Measurements from ENCODE around the gene TBC1D22A. TPM values are rescaled to one million over a fixed set of nuclear protein-coding genes. Genes with fewer than 3 reads are reported as not detected.
A peak's percentile ranks its signal among the peaks of the same experiment; 100 is the strongest.

Gene TBC1D22A
- total RNA-seq, 1 donor from 2014 or later = 28.9 TPM

GRCh38 chr22:46854125-46854870, 91.8 kb downstream of the TBC1D22A start:
- H3K36me3 Mint-ChIP-seq (ENCODE audit: unreplicated experiment) = peaks cover 13% of the 10 kb centered on the region
- H3K27me3 Mint-ChIP-seq (ENCODE audit: unreplicated experiment) = no peaks in the 10 kb centered on the region
- peaks cover 2% of the 10 kb centered on the region for H3K4me1 Mint-ChIP-seq (ENCODE audit: unreplicated experiment)
- H3K27ac Mint-ChIP-seq (ENCODE audit: unreplicated experiment) = no peak overlapping the region
- H3K4me3 Mint-ChIP-seq (ENCODE audit: unreplicated experiment) = no peak overlapping the region
- TF ChIP-seq CTCF (IDR thresholded peaks at IDR 0.05) = no peak
- H3K9me3 Mint-ChIP-seq (ENCODE audit: unreplicated experiment) = peaks cover 4% of the 10 kb centered on the region
- DNase-seq (ENCODE audit: extremely low spot score, unreplicated experiment) = no peak

- no peak for DNase-seq (ENCODE audit: extremely low spot score, unreplicated experiment)
- Mint-ChIP-seq H3K4me3 (ENCODE audit: unreplicated experiment) (no peak overlapping the region), H3K36me3 (ENCODE audit: unreplicated experiment) (peaks cover 10% of the 10 kb centered on the region), H3K27me3 (ENCODE audit: unreplicated experiment) (no peaks in the 10 kb centered on the region), H3K27ac (ENCODE audit: unreplicated experiment) (no peak overlapping the region), H3K4me1 (ENCODE audit: unreplicated experiment) (peaks cover 2% of the 10 kb centered on the region), H3K9me3 (ENCODE audit: unreplicated experiment) (peaks cover 4% of the 10 kb centered on the region)
- no peak for TF ChIP-seq CTCF (IDR thresholded peaks at IDR 0.05)
Measured at GRCh38 chr22:46855681-46856080, 93.2 kb downstream of the TBC1D22A start.

GRCh38 chr22:46856661-46857060, 94.2 kb downstream of the TBC1D22A start:
- DNase-seq (ENCODE audit: extremely low spot score, unreplicated experiment) = no peak
- Mint-ChIP-seq H3K27ac (ENCODE audit: unreplicated experiment) (no peak overlapping the region), H3K9me3 (ENCODE audit: unreplicated experiment) (peaks cover 4% of the 10 kb centered on the region)

GRCh38 chr22:46857142-46857884, 94.9 kb downstream of the TBC1D22A start:
- H3K27me3 Mint-ChIP-seq (ENCODE audit: unreplicated experiment) = no peaks in the 10 kb centered on the region
- peaks cover 4% of the 10 kb centered on the region for H3K9me3 Mint-ChIP-seq (ENCODE audit: unreplicated experiment)
- peaks cover 2% of the 10 kb centered on the region for H3K4me1 Mint-ChIP-seq (ENCODE audit: unreplicated experiment)
- TF ChIP-seq CTCF (IDR thresholded peaks at IDR 0.05) = no peak
- H3K4me3 Mint-ChIP-seq (ENCODE audit: unreplicated experiment) = no peak overlapping the region
- DNase-seq (ENCODE audit: extremely low spot score, unreplicated experiment) = peak; percentile 65
- no peak overlapping the region for H3K27ac Mint-ChIP-seq (ENCODE audit: unreplicated experiment)
- peaks cover 8% of the 10 kb centered on the region for H3K36me3 Mint-ChIP-seq (ENCODE audit: unreplicated experiment)

More at GRCh38 chr22:46856661-46857060, 94.2 kb downstream of the TBC1D22A start:
- Mint-ChIP-seq H3K36me3 (ENCODE audit: unreplicated experiment) (peaks cover 8% of the 10 kb centered on the region), H3K4me3 (ENCODE audit: unreplicated experiment) (no peak overlapping the region), H3K4me1 (ENCODE audit: unreplicated experiment) (peaks cover 2% of the 10 kb centered on the region), H3K27me3 (ENCODE audit: unreplicated experiment) (no peaks in the 10 kb centered on the region)
- no peak for TF ChIP-seq CTCF (IDR thresholded peaks at IDR 0.05)

GRCh38 chr22:46857885-46858143, 95.4 kb downstream of the TBC1D22A start:
- no peak for TF ChIP-seq CTCF (IDR thresholded peaks at IDR 0.05)
- H3K36me3 Mint-ChIP-seq (ENCODE audit: unreplicated experiment) = peaks cover 8% of the 10 kb centered on the region
- H3K4me3 Mint-ChIP-seq (ENCODE audit: unreplicated experiment) = no peak overlapping the region
- H3K27me3 Mint-ChIP-seq (ENCODE audit: unreplicated experiment) = no peaks in the 10 kb centered on the region
- DNase-seq (ENCODE audit: extremely low spot score, unreplicated experiment) = peak; percentile 32
- no peak overlapping the region for H3K27ac Mint-ChIP-seq (ENCODE audit: unreplicated experiment)
- H3K9me3 Mint-ChIP-seq (ENCODE audit: unreplicated experiment) = peaks cover 4% of the 10 kb centered on the region
- peaks cover 2% of the 10 kb centered on the region for H3K4me1 Mint-ChIP-seq (ENCODE audit: unreplicated experiment)

Measured in osteocyte (in vitro differentiated cells).